A549 treated with GW870086 at 1 μM for 4 hours (cell line): ENCODE data around the gene PRDM16. TPM values are rescaled to one million over a fixed set of nuclear protein-coding genes. Genes with fewer than 3 reads are reported as not detected.

Source experiments
- total RNA-seq: library from RNA; stranded (reverse); fragments of 200-300 nt; extraction: Qiagen RNA extraction; gene quantifications from 5 replicates; pipeline ENCODE4 v1.2.3, GENCODE V29; 2022; ENCODE audit warnings: low read depth

PRDM16 gene
- 0.09 to 0.40 TPM (median 0.17 TPM) in 5 replicates for total RNA-seq

DNA sequence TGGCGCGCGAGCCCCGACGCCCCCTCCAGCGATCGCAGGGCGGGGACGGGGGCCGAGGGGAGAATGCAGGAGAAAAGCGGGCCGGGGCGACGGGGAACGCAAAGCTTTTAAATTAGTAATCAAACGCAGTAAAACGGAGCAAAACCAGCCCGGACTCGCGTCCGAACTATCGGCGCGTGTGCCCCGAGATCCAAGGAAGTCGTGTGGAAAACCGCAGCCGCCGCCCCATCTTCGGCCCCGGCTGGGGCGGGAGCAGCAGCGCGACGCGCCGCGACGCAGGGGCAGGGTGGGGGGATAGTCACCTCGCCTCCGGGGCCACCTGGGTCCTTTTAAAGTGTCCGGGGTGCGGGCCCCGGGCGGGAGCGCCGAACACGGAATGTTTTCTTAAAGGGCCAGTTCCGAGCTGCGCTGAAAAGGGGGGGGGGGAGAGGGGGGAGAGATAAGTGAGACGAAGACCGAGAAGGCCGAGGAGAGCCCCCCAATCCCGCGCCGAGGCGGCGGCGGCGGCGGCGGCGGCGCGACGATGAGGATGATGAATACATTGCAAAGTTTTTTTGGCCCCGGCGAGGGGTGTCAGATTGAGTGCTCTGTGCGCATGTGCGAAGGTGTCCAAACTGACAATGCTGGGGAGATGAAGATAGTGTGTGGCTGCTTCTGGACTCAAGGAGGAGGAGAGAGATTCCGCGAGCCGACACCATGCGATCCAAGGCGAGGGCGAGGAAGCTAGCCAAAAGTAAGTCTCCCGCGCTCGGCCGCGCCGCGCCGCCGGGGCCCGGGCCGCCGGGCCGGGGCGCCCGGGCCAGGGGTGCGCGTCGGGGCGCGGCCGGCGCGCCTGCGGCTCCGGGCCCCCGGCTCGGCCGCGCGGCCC is at the start of gene PRDM16:
TSS of gene PRDM16 (plus strand) at position 640 of the 868 bp plus-strand sequence. CDS start at position 697, 57 bp downstream.

DNA sequence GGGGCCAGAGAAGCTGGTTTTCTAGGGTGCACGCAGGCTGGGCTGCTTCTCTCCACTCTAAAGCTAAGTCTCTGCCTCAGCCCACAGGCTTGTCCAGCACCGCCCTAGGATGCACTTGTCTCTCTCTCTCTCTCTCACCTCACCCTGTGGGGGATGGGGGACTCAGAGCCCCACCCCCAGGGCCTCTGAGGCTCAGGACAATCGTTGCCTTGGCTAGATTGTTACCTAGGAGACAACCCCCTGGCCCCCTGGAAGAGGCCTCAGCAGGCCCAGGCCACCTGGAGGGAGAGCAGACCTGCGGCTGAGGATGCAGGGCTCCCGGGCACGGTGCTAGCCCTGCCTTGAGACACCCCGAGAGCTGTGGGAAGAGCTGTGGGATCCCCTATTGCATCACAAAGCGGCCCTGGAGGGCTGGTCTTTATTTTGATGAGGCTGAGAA is 47.8 kb upstream of the PRDM16 start, which contains the start of gene ACTRT2:
TSS of gene ACTRT2 (plus strand) at position 235 of the 439 bp plus-strand sequence. CDS start 220 bp downstream, outside the sequence.

DNA sequence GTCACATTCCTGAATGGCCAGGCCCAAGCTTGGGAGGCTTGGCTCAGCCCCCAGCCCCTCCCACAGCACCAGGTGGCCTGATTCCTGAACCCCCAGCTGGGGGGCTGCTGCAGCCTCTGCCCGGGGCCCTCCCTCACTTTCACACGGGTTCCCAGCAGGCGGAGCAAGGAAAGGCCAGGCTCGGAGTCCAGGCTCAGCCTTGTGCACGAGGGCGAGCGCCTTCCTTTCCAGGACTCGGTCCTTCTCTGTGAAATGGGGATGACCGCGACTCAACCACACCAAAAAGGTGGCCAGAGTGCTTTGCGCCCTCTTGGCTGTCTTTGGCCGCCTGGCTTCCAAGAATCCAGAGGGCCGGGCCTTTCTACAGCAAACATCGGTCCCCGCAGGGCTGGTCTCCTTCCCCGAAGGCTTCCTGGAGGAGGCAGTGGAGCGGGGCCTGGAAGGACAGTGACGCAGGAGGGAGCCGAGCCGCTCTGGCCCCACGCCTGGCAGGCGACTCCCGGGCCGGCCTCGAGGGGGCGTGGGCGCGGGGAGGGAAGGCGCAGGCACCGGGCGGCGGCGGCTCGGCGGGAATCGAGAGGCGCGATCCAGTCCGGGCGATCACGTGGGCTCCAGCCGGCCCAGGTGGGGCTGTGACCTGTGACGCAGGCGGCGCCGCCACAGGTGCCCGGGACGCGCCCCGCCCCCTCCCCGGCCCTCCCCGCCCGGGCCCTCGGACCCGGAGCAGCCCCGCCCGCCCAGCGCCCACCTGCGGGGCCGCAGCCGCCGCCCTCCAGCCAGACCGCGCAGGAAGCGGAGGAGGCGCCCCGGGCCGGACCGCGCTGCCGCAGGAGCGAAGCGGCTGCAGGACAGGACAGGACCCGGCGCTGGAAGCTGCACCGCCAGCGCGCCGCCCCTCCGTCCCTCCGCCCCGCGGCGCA is 385.1 kb downstream of the PRDM16 start, which contains the start of gene ARHGEF16:
TSS of gene ARHGEF16 (plus strand) at position 775 of the 920 bp plus-strand sequence. CDS start 8,420 bp downstream, outside the sequence.

Other genes with a start within 250 kb of the PRDM16 start
- gene ACTRT2, start 47.7 kb upstream of the PRDM16 start, total RNA-seq, result not detected in 5 replicates